Measurements from ENCODE around the gene ARFGEF3. TPM values are rescaled to one million over a fixed set of nuclear protein-coding genes. Genes with fewer than 3 reads are reported as not detected.
A peak's percentile ranks its signal among the peaks of the same experiment; 100 is the strongest.

Gene ARFGEF3
- total RNA-seq, 1 experiment from 2014 or later: 3.3 TPM

DNA sequence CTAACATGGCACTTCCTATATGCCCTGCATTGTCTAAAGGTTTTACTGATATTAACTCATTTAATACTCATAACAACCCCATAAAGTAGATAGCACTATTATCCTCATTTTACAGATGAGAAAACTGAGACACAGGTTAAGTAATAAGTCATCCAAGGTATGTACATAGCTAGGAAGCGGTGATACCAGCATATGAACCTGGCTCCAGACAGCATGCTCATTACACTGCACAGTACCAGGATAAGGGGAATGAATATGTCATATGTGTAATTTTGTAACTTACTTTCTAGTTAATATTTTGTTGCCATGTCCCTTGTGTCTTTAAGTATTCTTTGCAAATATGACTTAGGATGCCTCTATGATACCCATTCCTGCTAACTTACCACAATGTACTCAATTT, 109.7 kb downstream of the ARFGEF3 start:
- no peak for DNase-seq (ENCODE audit: low read depth)

DNA sequence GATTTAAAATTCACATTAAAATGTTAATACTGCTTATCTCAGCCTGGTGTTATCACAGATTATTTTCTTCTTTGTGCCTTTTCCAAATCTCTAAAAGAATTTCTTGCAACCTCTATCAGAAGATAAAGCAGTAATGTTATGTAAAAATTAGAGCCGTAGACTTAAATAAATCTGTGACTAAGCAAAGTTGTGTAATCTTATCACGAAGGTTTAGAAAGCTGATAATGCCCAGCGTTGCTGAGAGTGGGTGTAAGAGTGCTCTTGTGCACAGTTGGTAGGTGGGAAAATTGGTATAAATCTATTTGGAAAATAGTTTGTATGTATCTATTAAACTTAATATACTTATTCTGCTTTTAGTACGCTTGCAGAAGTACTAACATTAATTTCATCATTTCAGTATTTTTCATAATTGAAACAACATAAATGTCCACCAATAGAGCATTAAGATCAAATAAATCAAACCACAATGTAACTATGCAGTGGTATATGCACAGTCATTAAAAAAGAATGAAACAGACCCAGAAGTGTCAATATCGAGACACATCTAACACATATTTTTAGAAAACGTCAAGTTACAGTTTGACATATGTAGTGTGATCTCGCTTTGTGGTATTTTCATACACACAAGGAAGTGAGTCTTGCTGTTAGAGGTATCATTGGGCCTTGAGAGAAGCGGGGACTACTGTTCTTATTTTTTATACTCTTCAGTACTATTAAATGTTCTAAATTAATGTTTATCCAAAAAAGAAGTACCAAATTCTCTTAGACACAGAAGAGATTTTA, 111.0 kb downstream of the ARFGEF3 start:
- no peak for DNase-seq (ENCODE audit: low read depth)

DNA sequence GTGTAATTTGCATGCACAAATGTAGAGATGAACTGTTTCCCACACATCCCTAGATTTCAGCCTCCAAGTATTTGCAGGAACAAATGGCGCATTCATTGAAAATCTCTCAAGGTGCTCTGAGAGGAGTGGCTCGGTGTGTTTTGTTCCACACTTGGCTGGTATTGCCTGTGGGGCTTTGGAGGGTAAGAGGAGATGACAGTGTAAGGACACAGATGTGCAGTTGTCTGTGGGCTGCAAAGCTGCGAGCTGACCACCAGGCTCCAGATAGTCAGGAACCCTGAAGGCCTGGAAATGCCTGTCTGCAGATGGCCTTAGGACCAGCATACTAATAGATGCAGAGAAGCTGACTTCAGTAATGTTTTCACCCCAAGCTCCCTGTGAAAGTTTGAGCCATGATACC, 114.2 kb downstream of the ARFGEF3 start:
- no peak for DNase-seq (ENCODE audit: low read depth)

DNA sequence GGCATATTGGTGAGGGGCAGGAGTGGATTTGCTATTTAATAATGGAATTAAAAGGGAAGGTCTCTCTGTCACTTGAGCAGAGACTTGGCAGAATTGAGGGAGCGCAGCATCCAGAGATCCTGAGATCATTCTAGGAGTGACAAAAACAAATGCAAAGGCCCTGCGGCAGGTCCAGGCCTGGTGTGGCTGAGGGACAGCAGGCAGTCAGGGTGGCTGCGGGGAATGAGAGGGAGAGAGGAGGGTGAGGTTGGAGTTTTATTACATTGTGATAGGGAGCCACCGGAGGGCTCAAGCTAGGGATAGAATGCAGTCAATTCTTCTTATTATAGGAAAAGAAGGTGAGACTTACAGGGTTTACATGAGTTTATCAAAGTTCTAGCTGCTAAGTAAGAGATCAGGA, 116.1 kb downstream of the ARFGEF3 start:
- DNase-seq (ENCODE audit: low read depth): no peak

DNA sequence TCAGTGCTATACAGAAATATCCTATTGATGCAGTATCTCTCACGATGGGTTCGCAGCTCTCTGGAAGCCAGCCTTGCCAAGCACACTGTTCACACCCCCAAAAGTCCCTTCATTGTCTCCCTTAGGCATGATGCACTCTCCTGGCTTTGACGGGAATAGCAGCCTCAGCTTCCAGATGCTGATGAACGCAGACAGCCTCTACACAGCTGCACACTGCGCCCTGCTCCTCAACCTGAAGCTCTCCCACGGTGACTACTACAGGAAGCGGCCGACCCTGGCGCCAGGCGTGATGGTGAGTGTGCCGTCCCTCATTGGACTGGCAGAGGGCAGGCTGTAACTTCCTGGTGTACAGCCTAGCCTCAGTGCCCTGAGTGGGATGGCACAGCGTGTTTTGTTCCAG, 116.6 kb downstream of the ARFGEF3 start:
- DNase-seq (ENCODE audit: low read depth): peak; percentile 14

DNA sequence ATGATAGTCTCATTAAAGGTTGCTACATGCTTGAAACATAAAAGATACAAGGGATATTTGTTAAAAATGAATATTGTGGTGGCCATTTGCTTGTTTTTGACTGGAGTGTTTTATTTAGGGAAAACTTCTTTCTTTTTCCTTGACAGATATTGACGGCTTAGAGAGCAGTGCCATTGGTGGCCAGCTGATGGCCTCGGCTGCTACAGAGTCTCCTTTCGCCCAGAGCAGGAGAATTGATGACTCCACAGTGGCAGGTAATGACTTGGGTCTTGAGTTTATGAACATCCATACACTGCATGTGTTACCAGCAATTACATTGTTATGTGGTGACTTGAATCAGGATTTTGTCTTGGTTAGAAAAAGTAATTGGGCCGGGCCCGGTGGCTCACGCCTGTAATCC, 124.1 kb downstream of the ARFGEF3 start:
- DNase-seq (ENCODE audit: low read depth): no peak

DNA sequence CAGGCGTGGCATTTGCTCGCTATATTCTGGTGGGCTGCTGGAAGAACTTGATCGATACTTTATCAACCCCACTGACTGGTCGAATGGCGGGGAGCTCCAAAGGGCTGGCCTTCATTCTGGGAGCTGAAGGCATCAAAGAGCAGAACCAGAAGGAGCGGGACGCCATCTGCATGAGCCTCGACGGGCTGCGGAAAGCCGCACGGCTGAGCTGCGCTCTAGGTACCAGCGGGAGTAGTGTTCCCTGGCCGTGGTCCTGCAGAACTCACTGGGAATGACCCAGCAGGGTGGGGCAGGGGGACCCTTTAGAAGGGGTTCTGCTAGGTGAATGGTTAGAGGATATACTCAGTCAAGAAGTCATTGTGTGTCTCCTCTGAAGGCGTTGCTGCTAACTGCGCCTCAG, 125.0 kb downstream of the ARFGEF3 start:
- no peak for DNase-seq (ENCODE audit: low read depth)

DNA sequence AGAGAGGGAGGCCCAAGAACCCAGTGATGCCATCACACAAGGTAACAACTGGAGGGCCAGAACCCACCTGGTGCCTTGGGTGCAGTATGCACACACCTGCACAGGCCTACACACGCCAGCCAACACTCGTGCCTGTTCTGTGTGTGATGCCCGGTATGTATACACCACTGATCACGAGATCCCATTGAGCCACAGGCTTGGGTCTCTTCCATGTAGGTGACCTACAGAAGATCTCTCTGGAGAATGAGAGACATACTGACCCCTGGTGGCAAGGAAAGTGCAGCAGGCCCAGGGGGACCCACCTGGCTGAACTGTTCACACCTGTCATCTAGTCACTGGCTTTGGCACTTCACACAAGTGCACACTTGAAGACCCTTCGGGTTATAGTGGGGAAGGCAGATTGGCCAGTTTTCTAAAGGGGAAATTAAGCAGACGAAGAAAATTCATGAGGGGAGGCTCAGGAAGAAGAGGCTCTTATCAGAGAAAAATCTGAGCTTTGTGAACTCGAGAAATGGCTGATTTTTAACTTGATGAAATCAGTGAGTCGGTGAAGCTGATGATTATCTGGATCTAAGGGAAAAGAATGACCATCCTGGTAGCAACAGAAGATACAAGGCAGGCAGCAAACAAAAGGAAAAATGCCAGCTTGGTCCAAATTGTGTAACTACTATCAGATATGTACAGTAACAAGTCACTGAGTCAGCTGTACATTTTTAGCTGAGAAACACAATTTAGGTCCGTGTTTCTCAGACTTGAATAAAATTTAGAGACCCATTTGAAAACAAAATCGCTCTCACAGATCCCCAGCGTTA, 125.6 kb downstream of the ARFGEF3 start:
- DNase-seq (ENCODE audit: low read depth): peak; percentile 28

DNA sequence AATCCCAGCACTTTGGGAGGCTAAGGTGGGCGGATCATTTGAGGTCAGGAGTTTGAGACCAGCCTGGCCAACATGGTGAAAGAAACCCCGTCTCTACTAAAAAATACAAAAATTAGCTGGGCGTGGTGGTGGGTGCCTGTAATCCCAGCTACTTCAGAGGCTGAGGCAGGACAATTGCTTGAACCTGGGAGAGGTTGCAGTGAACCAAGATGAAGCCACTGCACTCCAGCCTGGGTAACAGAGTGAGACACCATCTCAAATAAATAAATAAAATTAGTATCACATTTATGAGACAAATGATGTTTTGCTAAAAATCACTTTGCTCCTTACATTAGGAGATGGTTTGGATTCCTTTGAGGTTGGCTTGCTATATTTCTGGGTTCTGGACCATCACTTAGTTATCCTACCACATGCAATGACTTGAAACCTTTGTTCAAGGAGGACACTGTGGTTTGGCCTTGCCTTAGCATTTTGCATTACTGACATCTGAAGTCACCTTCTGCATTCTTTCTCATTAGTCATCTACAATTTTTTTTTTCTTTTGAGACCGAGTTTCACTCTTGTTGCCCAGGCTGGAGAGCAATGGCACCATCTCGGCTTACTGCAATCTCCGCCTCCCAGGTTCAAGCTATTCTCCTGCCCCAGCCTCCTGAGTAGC, 126.8 kb downstream of the ARFGEF3 start:
- peak; percentile 88 for DNase-seq (ENCODE audit: low read depth)

DNA sequence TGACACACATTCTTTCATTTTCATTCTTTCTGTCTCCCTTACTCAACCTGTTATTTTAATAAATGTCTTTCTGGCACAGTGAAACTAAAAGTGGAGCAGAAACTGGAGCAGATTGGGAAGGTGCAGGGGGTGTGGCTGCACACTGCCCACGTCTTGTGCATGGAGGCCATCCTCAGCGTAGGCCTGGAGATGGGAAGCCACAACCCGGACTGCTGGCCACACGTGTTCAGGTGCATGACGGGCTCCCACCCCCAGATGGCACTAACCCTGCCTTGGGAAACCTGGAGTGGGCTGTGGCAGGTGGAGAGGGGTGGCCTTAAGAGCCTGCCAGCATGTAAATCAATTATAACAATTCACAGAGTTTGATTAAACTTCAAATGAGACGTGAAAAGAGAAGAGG, 128.0 kb downstream of the ARFGEF3 start:
- peak; percentile 29 for DNase-seq (ENCODE audit: low read depth)

DNA sequence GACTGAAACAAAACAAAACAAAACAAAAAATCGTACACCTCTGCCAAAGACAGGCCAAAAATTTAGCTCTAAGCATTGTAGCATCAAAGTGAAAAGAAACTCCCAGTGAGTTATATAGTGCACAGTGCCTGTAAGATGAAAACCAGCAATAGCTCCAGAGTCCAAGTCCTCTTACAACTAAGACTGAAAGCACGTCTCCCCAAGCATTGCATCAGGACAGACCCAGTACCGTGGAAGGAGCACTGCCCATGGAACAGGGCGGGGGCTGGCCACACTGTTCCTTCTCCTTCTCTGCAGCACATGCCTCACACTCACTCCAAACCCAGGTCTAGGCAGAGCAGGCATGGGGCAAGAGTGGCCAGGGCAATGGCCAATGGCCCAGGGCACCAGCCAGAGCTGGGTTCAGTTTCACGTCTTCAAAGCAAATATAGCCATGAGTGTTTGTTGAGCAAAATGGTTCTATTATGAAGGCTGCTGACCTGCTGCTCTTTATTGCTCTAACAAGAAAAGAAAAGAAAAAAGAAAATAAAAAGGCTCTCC, 128.8 kb downstream of the ARFGEF3 start:
- DNase-seq (ENCODE audit: low read depth): no peak

DNA sequence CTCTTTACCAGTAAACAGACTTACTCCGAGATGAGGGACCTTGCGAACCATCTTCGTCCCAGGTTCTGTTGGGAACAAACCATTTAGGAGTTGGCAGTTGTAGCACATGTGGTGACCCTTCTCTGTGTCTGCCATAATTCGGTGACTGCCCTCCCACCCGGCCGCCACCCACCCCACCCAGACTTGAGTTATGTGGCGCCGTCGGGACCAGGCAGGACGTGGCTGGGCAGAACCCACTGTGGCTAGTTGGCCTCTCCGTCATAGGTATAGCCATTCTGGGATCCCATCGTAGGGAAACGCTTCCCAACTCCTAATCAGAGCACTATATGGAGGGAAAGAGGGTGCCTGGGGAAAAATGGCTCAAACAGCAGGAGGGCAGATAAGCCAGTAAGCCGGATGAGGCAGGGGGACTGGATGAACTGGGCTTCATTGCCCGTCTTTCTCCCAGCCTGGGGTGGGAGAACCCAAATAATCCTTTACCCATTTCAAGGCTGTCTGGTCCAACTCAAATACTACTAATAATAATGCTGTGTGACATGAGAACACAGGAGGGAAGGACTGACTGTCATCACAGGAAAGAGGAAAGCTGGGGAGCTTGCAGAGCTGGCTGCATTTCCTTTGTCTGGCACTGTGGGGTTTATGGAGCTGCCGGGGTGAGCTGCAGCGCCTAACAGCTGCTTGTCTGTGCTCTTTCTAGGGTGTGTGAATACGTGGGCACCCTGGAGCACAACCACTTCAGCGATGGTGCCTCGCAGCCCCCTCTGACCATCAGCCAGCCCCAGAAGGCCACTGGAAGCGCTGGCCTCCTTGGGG, 129.5 kb downstream of the ARFGEF3 start:
- DNase-seq (ENCODE audit: low read depth): no peak

DNA sequence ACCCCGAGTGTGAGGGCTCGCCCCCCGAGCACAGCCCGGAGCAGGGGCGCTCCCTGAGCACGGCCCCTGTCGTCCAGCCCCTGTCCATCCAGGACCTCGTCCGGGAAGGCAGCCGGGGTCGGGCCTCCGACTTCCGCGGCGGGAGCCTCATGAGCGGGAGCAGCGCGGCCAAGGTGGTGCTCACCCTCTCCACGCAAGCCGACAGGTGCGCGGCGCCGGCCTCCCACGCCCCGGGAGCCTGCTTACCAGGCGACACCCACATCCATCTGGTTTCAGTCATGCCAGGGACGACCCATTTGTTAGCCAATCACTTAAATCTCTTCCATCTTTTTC, 130.1 kb downstream of the ARFGEF3 start:
- DNase-seq (ENCODE audit: low read depth): no peak

DNA sequence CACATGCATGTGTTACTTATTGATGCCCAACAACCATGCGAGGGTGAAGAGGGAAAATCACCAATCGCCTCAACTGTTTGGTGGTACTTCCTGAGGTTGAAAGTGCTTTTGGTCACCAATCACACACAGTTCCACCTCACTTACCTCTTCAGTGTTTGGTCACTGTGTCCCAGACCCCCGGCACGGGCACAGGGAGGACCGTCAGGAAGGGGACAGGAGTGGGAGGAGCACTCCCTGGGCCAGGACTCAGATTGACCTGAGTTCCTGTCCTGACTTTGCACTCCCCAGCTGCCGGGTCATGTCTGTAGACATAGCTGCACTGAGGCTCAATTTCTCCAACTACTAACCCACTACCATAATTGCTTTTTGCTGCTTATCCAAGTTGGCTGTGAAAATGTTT, 130.7 kb downstream of the ARFGEF3 start:
- DNase-seq (ENCODE audit: low read depth): no peak

DNA sequence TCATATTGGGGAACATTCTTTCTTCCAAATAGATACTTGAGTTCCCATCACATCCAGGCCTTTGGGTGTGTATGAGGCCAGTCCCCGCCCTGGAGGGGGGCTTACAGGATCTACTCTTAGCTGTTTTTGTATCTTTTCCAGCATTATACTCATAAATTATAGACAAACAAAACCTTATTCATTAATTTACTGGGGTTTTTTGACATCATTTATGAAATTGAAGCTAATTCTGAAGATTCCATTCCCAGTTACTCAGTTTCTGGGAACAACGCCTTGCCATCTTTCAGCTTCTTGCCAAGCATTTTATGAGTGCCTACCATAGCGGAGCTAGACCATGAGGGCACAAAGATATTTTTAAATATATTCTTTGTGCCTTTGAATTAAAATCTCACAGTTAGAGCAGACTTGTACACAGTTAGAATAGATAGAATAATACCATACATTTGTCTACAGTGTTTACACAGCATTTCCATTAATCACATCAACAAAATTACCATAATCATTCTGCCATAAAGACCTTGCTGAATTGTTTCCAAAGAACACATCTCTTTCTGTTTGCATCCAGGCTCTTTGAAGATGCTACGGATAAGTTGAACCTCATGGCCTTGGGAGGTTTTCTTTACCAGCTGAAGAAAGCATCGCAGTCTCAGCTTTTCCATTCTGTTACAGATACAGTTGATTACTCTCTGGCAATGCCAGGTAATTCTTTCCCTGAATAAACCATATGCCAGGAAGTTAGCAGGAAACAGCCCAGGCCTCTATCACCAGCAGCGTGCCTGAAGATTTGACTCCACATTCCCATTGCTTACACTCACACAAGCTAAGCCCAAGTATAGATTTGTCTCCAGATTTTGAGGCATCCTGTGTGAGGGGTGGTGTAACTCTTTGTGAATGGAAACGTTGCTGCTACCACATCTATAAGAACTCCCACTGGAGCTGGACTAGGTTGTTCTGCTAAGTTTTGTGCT, 132.0 kb downstream of the ARFGEF3 start:
- no peak for DNase-seq (ENCODE audit: low read depth)

DNA sequence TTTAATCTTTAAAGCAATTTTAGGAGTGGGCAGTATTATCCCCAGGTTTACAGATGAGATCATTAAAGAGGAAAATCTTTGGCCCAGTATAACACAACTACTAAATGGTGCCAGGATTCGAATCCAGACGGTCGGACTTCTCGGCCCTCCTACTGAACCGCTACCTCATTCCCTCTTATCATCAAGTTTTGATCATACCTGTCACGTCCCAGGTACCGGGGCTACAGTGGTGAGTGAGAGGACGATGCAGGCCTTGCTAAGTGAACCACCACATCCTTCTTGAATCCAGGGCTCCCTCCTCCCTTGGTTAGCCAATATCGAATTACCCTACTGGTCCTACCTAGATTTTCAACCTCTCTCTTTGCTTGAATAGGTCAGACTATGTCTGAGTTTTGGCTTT, 134.6 kb downstream of the ARFGEF3 start:
- no peak for DNase-seq (ENCODE audit: low read depth)

DNA sequence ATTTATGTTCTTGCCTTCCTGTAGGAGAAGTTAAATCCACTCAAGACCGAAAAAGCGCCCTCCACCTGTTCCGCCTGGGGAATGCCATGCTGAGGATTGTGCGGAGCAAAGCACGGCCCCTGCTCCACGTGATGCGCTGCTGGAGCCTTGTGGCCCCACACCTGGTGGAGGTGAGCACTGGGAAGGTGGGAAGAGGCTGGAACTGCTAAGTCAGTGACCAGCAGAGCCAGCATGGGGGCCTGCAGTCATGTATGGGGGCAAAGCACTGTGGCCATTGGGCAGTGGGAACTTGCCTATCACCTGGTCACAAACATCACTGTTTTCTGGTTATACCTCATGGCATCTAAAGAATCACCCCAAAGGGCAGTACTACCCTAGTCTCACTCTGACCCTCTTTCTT, 135.0 kb downstream of the ARFGEF3 start:
- DNase-seq (ENCODE audit: low read depth): no peak

DNA sequence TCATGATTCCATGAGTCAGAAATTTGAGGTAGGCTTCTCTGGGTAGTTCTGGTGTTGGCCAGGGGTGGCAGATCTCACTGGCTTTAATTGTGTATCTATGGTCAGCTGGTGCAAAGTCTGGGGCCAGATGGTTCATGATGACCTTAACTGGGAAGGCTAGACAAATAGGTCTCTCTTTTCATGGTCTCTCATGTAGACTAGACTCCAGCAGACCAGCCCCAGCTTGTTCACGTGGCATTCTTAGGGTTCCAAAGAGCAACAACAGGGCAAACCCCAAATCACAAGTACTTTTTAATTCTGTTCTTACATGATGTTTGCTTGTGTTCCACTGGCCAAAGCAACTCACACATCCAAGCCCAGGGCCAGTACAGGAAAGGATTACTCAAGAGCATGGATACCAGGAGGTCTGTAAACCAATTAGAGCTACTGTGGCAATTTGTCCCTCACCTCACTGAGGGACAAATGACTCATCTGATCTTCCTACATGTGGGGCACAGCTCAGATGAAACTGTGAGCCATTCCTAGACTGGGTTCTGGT, 136.1 kb downstream of the ARFGEF3 start:
- DNase-seq (ENCODE audit: low read depth): peak; percentile 16

DNA sequence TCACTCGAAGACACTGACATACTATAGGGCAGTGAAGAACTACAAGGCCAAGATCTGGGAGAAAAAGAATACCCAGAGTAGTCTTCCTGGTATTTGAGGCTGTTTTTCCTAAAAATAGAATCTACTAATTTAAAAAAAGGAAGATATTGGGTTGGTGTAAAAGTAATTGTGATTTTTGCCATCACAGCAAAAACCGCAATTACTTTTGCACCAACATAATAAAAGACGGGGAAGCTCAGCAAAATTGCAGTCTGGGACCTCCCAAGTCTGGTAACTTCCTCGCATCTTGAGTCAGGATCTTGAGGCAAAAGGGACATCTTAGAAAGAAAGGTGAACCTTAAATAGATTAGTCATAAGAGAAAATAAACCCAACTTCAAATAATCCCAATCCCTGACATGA, 138.7 kb downstream of the ARFGEF3 start:
- no peak for DNase-seq (ENCODE audit: low read depth)

DNA sequence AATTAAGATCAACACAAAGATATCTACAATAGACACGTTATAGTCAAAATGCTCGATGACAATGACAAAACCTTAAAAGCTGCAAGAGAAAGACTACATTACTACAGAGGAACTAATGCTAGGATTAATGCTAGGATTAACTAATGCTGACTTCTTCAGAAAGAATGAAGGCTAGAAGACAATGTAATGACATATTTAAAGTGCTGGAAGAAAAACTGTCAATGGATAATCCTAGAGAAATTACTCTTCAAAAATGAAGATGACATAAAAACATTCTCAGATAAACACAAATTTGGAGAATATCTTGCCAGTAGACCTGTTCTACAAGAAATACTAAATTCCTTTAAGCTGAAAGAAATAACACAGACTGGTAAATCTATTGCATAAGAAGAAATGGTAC, 140.8 kb downstream of the ARFGEF3 start:
- DNase-seq (ENCODE audit: low read depth): no peak

Data from Daoy (cell line).